Stimulated activated CD8-positive, alpha-beta memory T cell treated with anti-CD3 and anti-CD28 coated beads, Interleukin-2, amount 100 ng/mL, for 1 hour (primary cell): ENCODE data around the gene MARCHF2.

Source experiments
- DNase-seq, 2 donors: peaks; one replicate each; pipeline ENCODE4 v3.0.0-alpha.2; 2020; ENCODE audit warnings: low read depth in 2 of 2

MARCHF2 gene

DNA sequence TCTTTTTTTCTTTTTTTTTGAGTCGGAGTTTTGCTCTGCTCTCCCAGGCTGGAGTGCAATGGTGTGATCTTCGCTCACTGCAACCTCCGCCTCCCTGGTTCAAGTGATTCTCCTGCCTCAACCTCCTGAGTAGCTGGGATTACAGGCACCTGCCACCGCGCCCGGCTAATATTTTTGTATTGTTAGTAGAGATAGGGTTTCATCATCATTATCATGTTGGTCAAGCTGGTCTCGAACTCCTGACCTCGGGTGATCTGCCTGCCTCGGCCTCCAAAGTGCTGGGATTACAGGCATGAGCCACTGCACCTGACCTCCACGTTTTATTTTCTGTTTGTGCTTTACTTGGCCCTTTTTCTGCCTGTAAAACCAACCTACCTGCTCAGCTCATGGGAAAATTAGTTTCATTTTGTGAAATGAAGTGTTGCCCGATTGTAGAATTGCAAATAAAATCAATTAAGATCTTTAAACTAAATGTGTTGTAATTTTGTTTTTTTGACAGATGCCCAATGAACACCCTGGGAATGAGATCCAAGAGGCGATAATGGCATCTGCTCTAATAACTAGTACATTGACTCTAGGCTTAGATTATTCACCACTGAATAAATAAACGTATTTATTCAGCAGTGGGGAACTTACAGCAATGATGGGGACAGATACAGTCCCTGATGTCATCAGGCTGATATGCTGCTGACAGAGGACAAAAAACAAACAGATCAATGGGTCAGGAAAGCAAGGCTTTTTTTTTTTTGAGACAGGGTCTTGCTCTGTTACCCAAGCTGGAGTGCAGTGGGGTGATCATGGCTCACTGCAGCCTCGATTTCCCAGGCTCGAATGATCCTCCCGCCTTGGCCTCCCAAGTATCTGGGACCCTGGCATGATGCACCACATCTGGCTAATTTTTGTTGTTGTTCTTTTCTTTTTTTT is 25.2 kb upstream of the MARCHF2 start:
- DNase-seq = no peak

DNA sequence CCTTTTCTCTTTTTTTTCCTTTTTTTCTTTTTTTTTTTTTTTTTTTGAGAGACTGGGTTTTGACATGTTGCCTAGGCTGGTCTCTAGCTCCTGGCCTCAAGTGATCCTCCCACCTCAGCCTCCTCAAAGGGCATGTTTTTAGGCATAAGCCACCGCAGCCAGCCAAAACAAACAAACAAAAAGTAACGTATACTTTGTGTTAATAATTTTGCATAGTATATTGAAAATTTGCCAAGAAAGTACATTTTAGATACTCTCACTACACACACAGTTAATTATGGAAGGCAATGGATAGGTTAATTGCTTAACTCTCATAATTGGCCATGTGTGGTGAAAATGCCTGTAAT is 24.5 kb upstream of the MARCHF2 start:
- no peak for DNase-seq

DNA sequence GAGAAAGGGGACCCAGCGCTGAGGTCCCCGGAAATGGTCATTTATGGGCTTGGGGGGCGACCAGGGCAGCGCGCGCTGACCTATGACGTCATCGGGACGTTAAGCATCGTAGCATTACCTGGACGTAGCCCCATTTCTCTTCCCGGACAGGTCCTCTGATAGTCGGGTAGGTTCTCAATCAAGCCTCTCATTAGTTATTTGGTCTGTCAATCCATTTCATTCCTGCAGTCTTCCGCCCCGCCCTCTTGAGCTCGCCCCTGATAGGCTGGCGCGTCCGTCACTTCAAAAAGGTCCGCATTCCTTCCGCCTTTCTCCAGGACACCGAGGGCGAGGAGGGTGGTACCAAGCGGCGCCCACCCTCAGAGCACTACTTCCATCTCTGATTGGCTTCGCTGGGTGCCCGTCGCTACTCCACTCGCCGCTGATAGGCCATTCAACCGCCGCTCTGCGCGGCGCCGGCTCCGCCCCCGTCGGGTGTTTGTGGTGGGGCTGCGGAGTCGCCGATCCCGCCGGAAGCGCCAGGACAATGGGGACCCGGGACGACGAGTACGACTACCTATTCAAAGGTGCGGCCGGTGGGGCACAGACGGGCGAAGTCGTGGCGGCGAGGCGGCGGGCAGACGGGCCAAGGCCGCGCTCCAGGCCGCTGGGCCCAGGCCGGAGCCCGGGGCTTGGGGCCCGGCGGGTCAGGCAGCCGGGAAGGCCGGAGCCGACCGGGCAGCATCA is 23.1 kb upstream of the MARCHF2 start, which contains the start of gene RAB11B:
TSS of gene RAB11B (plus strand) at position 470 of the 726 bp plus-strand sequence. CDS start at position 527, 57 bp downstream.
- DNase-seq = peak; percentile 94 to 96

DNA sequence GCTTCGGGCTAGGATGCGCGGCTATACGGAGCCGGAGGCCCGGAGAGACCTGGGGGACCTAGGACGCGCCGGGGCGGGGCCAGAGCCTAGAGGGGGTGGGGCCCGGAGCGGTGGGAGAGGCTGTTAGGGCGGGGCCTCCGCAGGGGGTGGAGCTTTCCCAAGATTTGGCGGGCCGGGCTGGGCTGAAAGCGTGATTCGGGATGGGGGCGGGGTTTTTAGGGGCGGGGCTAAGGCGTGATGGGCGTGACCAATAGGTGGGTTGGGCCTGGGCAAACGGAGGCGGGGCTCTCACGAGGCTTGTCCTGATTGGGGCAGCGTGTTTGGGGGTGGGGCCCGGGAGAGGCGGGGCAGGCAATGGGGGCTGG is 22.5 kb upstream of the MARCHF2 start:
- DNase-seq = peak; percentile 77 to 84

DNA sequence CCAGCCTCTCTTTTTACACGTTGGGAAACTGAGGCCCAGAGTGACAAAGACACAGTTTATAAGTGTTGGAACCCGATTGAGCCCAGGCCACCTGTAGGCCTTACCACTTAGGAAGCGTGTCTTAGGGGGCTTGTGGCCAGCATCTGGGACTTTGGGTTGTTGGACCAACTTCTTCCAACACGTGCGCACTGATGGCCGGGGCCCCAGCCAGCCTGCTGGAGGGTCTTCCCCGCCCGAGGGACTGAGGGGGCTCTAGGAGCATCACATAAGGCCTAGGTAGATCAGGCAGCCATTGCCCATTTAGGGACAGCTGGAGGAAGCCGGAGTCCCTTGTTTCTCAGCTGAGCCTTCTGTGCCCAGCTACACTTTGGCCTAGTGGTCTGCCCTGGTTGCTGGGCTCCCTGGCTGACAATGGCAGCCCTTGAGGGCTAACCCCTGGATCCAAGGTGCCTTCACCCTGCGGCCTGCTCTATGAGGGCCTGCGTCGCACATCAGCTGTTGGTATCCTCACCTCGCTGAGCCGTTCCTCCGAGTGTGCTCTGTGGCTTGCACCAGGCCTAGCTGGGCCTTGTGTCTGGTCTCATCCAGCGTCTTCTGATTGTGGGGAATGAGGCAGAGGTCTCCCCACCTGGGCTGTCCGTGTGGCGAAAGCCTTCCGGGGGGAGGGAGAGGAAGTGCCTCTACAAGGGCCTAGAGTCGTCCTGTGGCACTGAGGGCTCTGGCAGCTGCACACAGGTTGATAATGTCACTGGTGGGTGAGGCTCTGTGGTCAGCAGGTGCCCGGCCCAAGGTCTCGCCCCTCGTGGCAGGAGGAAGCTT is 21.7 kb upstream of the MARCHF2 start:
- no peak for DNase-seq

DNA sequence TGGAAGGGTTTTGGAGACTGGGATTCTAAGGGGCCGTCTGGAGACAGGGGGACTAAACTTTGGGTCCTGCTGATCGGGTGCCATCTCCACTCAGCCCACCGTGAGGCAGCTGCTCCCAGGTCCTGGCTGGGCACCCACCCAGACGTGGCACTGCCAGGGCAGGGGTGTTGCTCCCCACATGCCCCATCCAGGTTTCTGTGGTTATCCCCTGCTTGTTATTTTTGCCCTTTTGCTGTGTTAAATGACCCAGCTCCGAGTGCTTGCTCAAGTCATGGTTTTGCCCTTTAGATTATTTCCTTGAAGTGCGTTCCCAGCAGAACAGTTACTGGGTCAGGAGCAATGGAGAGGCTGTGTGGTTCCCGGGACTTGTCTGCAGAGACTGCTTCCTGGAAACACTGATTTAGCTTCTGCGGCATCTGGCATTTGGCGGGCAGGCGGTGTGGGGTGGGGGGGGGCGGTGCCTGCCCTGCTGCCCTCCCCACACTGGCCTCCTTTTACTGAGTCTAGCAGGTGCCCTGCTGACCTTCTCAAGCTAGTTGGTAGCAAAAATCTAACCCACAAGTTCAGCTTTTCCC is 21.0 kb upstream of the MARCHF2 start:
- DNase-seq = no peak

DNA sequence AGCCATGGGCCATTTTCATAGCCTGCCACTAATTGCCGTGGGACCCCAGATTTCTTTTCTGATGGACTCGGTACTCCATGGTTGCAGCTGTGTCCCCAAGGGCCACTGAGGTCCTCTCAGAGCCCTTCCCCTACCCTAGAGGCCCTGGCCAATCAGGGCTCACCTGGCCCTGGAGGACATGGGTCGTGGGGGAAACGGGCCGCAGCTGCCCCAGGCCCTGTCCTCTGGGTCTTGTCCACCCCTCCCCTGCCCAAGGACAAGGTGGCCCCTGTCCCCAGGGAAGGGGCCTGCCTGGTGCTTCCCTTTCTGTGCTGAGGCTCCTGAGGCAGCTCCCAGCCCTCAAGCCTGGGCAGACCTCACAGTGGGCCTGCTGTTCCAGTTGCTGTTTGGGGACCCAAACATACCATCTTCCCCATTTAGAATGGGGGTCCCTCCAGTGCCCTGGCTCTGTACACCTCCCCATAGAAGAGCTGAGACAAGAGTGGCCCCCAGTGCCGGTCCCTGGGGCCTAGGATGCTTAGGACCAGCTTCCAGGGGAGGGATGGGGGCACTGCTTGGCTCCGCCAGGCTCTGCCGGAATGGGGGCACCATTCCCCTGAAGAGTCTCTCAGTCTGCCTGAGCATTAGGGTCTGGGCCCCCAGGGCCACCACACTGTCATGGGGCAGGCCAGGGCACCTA is 19.8 kb upstream of the MARCHF2 start:
- no peak for DNase-seq

DNA sequence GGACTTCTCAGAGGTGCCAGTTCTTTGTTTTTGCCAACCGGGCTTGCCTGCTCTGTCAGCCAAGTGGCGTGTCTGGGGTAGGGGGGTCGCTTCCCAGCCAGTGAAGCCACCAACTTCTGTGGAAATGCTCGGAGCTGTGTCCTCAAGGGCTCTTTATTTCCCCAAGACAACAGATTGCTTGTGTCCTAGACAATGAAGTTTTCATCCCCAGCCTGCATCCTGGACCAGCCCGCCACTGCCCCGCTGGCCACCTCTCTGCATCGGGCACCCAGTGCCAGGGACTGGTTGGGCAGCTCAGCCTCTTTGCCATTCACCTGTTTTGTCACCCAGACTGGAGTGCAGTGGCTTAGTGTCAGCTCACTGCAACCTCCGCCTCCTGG is 19.2 kb upstream of the MARCHF2 start:
- DNase-seq = no peak

DNA sequence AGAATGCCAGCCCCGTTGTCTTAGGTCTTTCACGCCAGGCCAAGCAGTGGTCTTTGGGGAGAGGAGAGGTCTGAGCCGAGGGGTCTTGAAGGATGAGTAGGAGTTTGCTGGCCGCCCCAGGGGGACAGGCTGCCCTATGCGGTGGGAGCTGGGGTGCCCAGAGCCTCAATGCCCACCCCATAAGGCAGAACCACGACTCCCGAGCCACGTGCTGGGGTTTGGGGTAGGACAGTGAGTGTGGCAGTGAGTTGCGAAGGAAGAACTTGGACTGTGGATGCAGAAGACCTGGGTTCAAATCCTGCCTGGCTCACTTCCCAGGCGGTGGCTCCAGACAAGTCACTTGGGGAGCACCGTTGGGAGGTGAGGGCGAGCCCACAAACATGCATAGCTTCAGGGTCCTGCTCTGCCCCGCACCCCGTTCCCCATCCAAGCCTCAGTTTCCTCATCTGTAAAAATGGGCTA is 17.5 kb upstream of the MARCHF2 start:
- DNase-seq = no peak

DNA sequence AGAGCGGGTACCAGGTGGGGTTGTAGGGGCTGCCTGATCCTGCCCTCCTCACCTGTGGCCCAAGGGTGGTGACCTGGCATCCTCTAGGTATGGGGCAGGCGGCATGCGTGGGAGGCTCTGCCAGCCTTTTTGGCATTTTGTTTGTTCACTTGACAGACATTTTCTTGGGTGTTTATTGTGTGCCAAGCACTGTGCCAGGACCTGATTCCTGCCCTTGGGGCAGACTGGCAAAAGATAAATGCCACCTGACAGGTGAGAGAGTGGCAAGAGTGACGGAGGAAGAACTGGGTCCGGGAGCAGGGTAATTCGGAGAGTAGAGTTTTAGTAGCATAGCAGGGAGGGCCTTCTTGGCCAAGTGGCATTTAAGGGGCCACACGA is 16.9 kb upstream of the MARCHF2 start:
- no peak for DNase-seq

DNA sequence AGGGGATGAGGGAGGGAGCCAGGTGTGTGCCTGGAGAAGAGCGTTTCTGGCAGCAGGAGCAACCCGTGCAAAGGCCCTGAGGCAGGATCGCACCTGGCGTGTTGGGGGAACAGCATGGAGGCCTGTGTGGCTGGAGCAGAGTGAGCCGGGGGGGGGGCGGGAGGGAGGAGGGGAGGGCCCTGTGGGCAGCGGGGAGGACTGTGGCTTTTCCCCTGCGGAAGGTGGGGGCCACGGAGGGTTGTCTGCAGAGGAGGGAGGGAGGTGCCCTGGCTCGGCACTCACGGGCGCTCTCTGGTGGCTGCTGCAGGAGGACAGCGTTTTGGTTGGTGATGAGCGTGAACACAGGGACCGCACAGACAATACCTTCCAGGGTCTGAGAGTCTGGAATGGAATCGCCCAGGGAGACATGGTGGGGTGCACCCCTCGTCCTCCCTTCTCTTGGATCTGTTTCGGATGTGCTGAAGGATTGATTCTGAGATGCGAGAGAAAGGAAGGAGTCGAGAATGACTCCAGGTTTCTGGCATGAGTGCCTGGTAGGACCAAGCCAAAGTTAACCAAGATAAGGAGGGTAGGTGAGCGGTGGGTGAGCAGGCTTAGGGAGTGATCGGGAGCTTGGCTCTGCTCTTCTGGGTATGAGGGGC is 16.4 kb upstream of the MARCHF2 start:
- peak; percentile 27 to 29 for DNase-seq

DNA sequence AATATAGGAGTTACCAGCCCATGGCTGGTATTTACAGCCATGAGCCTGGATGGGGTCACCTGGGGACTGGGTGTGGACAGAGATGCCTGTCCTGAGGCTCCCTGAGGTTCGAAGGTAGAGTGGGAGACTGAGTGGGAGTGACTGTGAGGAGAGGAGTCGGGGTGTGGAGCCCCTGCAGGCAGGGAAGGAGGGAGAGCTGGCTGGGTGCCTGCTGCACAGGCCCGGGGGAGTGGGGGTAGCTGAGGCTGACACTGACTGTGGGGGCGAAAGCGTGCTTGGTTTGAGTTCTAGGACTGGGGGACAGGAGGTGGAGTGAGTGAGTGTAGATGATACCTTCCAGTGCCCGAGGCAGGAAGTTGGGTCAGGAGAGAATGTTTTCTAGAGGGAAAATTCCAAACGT is 15.8 kb upstream of the MARCHF2 start:
- no peak for DNase-seq

DNA sequence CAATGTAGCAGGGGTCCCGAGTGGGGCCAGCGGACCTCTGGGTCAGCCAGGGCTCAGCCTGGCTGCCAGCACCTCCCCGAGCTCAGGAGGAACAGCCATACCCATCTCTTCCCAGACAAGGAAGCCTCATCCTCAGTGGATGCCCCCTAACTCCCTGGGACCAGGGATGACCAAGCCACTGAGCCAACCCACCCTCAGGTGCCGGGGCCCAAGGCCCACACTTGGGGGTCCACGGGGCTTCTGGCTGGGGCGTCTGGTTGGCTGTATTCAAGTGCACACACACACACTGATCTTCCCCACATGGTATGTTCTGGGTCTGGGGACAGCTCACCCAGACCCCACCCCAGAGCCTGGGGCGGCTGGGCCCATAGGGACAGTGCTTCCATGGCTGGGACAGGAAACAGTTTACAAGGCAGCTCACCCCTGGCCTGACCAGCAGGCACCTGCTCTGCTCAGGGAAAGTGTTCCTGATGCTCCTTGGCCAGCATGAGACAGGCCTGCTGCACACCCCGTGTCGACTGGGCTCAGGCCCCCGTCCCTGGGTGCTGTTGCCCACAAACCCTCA is 15.3 kb upstream of the MARCHF2 start:
- no peak for DNase-seq

DNA sequence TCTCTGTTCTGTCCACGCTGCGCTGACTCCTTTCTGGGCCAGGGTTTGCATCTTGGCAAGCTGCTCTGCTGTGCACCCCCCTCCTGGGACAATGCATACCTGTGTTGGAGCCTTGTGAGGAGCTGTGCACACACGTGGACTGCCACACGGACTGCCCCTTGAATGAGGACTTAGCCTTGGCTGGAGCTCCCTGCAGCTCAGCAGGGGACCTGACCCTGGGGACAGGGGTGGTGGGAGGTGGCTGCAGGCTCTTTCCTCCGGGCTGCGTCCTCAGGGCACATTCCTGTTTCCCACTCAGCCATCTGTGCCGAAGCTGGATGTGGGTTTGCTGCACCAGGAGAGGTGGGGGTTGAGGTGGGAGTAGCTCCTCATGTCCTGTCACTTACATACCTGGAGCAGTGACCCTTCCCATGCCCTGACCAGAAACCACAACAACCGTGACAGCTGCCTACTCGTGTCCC is 14.8 kb upstream of the MARCHF2 start:
- DNase-seq = no peak

DNA sequence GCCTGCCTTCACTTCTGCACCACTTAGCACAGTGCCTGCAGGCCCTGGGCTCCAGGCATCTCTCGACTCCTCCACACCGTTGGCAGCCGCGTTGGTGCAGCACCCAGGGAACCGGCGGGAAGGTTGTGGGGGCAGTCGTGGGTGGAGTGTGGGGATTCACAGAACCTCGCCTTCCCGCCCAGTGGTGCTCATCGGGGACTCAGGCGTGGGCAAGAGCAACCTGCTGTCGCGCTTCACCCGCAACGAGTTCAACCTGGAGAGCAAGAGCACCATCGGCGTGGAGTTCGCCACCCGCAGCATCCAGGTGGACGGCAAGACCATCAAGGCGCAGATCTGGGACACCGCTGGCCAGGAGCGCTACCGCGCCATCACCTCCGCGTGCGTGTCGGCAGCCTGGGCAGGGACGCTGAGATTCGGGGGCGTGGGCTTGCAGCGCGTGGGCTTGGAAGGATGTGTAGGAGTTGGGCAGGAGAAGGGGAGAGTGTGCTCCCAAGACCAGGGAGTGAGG is 13.4 kb upstream of the MARCHF2 start:
- DNase-seq = no peak

DNA sequence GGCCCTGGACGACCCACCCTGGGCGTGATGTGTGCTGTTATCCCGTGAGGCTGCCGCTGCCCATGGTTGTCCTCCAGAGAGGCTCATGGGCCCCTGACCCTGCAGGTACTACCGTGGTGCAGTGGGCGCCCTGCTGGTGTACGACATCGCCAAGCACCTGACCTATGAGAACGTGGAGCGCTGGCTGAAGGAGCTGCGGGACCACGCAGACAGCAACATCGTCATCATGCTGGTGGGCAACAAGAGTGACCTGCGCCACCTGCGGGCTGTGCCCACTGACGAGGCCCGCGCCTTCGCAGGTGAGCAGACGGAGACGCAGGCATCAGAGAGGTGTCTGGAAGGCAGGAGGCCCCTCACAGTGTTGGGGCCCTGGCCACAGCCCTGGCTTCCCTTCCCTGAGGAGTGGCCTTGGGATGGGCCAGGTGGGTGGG is 11.1 kb upstream of the MARCHF2 start:
- DNase-seq = no peak

DNA sequence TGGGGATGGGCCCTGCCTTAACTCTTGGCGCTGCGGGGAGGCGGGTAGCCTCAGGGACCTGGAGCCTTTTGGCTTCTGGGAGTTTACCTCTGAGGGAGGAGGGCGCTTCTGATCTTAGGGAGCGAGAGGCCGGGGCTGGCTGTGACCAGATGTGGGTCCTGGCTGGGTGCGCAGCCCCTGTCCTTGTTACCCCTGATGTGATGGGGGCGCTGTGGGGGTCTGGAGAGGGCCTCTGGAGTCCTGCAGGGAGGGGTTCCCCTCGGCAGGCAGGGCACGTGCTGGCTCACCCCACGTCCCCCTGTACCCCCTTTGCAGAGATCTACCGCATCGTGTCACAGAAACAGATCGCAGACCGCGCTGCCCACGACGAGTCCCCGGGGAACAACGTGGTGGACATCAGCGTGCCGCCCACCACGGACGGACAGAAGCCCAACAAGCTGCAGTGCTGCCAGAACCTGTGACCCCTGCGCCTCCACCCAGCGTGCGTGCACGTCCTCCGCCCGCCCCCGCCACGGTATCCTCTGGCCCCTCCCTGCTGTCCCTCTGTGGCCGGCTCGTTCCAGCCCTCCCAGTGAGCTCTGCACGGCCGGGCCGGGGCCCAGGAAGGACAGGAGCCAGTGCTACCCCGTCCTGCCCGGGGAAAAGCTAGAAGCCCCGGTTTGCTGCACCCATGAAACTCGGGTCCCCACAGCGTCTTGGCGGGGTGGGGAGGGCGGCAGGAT is 9.8 kb upstream of the MARCHF2 start:
- DNase-seq = no peak

DNA sequence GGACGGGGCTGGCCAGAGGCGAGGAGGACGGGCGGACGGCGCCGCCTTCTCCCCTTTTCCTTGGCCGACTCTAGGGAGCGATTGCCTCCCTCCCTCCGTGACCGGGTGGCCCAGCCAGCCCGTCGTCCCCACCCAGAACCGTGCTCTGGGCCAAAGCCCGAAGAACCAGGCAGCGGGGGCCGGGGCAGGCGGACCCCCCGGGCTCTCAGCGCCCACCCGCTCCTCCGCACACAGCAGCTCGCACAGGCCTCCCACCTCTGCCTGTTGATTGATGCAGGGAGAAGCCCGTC is 9.3 kb upstream of the MARCHF2 start:
- DNase-seq = no peak

DNA sequence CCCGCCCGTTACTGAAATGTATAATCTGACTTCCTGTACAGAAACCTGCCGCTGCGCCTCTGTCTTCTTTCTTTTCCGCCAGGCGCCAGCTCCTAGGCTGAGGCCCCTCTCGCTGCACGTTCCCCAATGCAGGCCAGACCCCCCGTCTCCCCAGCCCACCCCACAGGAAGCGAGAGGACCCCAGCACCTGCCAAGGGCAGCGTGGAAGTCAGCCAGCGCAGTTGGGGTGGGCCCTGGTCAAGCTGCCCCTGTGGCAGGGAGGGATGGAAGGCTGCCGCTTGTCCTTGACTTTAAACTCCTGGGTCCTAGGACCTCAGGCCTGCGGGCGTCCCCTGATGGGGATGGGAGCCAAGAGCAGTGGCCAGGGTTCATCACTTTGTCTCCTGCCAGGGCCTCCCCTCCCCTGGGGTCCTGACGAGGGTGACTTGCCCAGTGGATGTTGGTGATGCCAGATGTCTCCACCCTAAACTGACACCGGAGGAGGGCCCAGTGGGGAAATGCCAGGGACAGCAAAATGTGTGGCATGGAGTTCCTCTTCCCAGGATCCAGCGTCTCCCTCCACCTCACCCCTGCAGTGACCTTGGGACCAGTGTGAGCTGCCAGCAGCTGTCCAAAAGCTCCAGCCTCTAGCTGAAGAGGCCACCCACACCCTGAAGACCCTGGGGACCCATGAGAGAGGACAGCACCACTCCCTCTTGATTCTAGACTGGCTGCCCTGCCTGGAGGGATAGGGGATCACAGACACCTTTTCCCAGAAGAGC is 8.5 kb upstream of the MARCHF2 start:
- DNase-seq = no peak
